Subcutaneous adipose tissue (tissue), 4 donors: ENCODE data around the gene DDX3X. TPM values are rescaled to one million over a fixed set of nuclear protein-coding genes. Genes with fewer than 3 reads are reported as not detected.

ENCODE experiments used
- total RNA-seq, 4 donors: library from RNA; depleted of rRNA; stranded (reverse); fragments of >200 nt; gene quantifications; one replicate each; pipeline ENCODE4 v1.1.0, GENCODE V29; 2016
- TF ChIP-seq, protein P1 (sequence below): fragments of 450-650 bp; IDR thresholded peaks from one replicate; pipeline ENCODE4 v1.5.1; 2016; ENCODE audit warnings: low read depth, mild to moderate bottlenecking, control low read depth, antibody characterized with exemption, moderate library complexity

DDX3X gene
- total RNA-seq, 4 donors from 2014 or later = 214 to 404 (median 320) TPM

DNA sequence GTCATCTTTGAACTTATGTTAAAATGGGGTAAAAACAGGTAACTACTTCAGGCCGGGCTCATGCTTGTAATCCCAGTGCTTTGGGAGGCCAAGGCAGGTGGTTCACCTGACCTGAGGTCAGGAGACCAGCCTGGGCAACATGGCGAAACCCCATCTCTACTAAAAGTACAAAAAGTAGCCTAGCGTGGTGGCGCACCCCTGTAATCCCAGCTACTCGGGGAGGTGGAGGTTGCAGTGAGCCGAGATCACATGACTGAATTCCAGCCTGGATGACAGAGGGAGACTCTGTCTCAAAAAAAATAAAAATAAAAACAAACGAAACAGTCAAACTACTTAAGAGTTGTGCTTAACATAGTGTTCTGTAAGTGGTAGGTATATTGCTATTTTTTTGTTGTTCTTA lies 2.5 kb downstream of the DDX3X start:
- TF ChIP-seq, protein P1, sequence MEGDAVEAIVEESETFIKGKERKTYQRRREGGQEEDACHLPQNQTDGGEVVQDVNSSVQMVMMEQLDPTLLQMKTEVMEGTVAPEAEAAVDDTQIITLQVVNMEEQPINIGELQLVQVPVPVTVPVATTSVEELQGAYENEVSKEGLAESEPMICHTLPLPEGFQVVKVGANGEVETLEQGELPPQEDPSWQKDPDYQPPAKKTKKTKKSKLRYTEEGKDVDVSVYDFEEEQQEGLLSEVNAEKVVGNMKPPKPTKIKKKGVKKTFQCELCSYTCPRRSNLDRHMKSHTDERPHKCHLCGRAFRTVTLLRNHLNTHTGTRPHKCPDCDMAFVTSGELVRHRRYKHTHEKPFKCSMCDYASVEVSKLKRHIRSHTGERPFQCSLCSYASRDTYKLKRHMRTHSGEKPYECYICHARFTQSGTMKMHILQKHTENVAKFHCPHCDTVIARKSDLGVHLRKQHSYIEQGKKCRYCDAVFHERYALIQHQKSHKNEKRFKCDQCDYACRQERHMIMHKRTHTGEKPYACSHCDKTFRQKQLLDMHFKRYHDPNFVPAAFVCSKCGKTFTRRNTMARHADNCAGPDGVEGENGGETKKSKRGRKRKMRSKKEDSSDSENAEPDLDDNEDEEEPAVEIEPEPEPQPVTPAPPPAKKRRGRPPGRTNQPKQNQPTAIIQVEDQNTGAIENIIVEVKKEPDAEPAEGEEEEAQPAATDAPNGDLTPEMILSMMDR = no peak

GRCh38 chrX:41337140-41337539 lies 3.2 kb downstream of the DDX3X start:
- TF ChIP-seq, protein P1 = no peak

- TF ChIP-seq, protein P1 = no peak
Measured at GRCh38 chrX:41338436-41338835, 4.5 kb downstream of the DDX3X start.

DNA sequence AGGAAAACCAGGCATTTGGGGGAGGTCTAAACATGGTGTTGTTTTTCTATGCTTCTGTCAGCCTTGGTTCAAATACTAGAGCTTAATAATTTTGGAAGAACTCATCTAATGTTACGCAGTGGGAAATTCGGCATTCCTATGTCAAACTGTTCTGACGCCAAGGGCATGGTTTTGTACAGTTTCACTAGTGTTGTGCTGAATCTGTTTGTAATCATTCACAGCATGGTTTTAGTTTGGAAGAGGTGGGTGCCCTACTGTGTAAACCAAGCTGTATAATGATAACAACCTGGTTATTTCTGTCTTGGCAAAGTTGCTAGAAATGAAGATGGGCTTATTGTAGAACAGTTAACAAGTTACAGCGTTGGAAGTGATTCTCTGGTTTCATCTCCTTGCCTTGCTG lies 5.2 kb downstream of the DDX3X start:
- TF ChIP-seq, protein P1 = no peak

- TF ChIP-seq, protein P1 = no peak
Measured at GRCh38 chrX:41344053-41344452, 10.1 kb downstream of the DDX3X start.

GRCh38 chrX:41347186-41347585 lies 13.2 kb downstream of the DDX3X start:
- TF ChIP-seq, protein P1 = no peak

DNA sequence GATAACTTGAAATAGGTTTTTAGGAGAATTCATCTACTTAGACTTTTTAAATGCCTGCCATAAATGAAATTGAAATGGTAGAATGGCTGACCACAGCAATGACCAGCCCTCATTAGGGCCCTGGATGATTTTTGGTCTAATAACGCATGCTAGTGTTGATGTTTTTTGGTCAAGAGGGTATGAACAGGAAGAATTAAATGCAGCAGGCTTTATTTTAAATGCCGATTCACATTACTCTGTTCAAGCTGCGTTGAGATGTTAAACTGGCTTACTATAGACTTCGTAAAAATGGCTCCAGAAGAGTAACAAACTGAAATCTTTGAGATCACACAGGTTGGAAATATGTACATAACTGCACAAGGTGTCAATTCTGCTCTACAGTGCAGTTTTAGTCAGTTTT lies 14.6 kb downstream of the DDX3X start:
- TF ChIP-seq, protein P1 = no peak
